HG03442 (cell line): ENCODE data around the gene NPVF.

Source experiments
- ATAC-seq: cut with Tn5 transposase; IDR thresholded peaks from one replicate; pipeline ENCODE4 v1.9.1; 2021; ENCODE audit warnings: mild to moderate bottlenecking, moderate library complexity; ENCODE audit not compliant: unreplicated experiment

The NPVF gene

DNA sequence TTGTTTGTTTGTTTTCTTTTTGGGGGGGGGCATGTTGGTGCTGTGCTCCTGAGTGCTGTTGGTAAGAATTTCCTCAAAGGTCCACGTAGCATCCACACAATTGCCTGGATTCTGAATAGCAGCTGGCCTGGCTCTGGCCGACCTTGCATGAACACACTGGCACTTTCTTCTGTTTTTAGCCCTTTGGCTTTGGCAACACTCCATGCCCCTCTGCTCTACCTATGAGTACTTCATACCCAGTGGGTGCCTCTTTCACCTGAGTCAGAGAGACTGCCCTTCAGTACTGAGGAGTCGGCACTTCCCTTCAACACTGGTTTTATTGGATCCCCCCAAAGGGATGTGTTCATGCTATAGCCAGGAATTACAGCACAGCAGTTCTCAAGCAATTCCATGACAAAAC is 7.2 kb upstream of the NPVF start:
- no peak for ATAC-seq

DNA sequence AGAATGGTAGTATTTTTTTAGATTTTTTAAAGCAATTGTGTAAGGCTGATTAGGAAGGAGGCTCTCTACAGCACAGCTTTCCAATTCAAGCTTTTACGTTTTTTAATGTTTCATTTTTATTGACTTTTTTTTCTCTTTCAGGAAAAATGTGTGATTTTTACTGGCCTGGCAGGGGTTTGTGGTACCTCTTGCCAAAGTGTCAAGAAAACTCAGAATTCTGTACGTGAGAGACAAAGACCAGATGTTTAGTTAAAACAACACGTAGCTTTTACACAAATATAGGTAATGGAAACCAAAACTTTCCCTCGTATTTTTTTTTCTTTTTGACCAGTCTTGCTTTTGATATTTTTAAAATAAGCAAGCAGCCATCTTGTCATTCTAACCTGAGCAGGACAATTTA is 6.0 kb upstream of the NPVF start:
- ATAC-seq, result no peak

DNA sequence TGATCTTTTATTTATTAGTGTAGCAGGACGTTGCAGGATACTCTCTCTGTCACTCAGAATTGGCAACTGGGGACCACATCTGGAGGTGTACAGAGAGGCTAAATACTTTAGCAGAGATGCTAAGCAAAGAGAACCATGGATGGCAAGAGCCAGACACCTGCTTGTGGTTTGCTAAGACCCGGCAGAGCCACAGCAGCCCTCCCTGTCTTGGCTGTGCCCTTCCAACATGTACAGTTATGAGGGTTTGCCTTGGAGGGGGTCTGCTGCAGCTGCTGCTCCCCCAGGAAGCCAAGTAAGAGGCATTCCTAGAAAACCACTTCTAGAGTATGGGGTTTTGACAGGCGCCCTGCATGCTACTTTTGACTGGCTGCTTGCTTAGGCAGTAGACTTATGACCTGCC is 5.1 kb downstream of the NPVF start:
- no peak for ATAC-seq

DNA sequence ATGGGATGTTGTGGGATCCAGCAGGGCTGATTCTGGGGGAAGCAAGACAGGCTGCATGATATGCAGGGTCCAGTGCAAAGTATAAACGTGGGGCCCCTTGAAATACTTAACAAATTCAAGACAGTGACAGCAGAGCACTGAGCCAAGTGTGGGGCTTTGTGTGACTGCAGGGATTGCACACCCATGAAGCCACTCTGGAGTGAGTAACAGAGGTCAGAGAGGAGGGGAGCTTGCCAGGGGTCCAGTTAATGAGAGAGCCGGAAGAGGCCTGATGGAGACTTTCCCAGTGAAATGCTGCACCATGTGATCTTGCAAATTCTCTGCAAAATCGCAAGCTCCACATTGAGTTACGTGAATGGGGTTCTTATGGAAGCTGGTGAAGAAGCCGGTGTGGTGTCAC is 5.6 kb downstream of the NPVF start:
- no peak for ATAC-seq

- no peak for ATAC-seq
These were observed 7.3 kb downstream of the NPVF start for GRCh38 chr7:25221009-25221408.

DNA sequence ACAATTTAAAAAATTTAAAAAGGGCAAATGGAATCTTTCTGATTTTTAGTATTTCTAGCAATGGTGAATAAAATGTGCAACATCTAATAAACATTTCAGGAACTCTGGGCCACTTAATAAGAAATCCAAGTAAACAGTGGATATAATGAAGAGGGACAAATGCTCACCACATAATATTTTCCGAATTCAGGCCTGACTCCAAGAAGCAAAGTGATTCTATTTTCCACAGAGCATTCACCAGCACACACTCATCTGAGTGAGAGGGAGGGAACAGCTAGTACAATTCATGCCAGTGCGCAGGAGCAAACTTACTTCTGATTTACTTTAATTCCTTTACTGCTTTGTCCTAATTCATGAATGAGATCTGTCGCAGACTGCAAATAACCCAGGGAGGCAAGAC is 10.1 kb downstream of the NPVF start:
- no peak for ATAC-seq

DNA sequence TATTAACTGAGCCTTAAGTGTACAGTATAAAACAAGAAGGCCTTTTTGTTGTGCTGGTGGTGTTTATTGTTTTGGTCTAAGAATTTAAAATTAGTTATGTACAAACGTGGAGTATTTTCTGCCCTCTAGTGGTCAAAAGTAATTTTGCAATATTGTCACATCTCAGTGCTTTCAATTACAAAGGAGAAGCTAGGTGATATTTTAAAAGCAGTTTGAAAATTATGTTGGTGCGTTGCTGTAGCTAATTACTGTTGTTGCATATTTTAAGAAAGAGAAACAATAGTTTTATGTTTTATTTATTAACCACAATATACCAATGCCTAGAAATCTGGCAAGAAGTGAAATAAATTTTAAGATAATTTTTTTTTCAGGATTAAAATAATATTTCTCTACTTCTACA is 11.4 kb downstream of the NPVF start:
- no peak for ATAC-seq

DNA sequence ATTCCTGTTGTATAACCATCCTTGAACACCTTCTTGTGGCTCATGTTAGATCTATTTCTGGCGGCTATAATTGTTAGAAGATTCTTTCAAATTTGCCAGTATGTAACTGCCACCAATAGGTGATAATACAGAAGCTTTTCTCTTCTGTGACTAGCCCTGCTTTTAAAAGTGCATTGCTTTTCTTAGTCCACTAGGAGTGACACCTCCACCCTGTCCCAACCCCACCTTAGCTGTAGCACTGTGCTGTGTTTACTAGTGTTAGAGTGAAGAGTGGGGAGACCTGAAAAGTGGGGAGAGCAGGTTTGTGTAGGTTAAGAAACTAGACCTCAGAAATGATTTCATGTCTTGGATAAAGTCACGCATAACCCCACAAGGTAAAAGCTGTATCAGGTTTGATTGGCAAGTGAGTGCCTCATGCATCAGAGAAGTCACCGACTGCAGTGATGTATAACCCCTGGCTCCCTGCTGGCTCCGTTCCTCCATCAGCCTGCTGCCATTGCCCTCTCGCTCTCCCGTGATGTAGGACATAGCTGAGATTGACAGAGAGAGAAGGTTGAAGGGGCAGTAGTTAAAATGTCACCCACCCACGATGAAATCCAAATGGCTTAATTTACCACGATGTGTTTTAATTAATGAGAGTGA is 12.5 kb downstream of the NPVF start:
- ATAC-seq, result no peak

GRCh38 chr7:25208525-25209221 is 19.6 kb downstream of the NPVF start:
- no peak for ATAC-seq

DNA sequence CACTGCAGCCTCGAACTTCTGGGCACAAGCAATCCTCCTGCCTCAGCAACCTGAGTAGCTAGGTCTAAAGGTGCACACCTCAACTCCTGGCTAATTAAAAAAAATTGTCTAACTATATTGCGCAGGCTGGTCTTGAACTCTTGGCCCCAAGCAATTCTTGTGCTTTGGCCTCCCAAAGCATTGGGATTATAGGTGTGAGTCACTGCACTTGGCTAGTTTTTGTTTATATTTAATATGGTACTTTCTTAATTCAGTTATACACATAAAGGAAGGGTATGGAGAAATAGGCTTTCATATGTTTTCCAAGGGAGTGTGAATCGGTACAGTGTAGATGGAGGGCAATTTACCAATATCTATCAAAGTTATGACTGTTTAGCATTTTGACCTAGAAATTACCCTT is 20.4 kb downstream of the NPVF start:
- no peak for ATAC-seq

GRCh38 chr7:25206765-25207164 is 21.5 kb downstream of the NPVF start:
- ATAC-seq, result no peak

GRCh38 chr7:25196132-25196896 is 32.0 kb downstream of the NPVF start:
- no peak for ATAC-seq

- ATAC-seq, result no peak
These were observed 34.2 kb downstream of the NPVF start for GRCh38 chr7:25194036-25194435.

DNA sequence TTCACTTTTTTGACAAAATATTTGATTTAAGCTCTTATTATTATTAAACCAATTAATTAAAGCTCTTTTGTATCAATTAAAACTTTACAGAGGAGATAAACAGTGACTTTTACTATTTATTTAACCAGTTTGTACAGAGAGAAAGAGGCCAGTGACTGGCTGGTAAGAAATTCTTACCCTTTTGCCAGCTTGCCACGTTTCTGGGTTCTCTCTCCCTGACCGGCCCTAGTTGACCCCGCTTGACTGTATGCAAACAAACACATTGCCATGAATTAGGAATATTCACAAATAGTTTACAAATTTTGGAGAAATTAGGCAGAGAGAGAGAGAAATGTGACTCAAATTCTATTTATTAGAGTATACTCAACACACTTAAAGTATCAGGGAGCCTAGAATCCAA is 36.2 kb downstream of the NPVF start:
- ATAC-seq, result no peak

DNA sequence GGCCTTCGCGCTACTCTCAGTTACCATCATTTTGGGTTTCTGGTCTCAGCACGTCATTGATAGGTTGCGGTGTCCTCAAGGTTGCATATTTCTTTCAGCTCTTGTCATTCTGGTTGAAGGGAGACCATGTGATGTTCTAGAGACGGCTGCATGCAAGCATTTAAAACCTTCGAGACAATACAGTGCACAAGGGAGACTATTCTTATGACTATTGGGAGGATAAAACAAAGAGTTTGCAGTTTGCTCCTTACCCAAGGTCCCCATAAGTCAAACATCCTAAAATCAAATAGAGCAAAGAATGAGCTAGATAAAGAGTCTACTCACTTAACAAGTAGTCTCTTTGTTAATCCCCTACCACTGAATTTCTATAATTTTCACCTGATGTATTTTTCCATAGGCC is 39.1 kb downstream of the NPVF start:
- no peak for ATAC-seq

- no peak for ATAC-seq
These were observed 40.4 kb downstream of the NPVF start for GRCh38 chr7:25187932-25188331.

DNA sequence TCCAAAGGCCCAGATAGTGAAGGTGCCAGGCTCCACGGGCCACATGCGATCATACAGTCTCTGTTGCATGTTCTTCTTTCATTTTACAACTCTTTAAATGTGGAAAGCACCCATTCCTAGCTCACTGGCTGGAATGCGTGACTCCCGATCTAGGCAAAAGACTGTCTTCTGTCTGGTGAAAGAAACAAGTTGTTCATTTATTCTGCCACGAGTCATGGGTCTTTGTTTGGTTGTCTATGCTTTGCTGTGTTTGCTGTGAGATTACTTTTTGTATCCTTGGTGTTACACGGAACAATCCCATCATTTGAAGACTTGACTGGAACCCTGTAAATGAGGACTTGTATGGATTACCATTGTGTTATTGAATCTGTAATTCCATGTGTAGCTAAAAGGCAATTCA is 41.9 kb downstream of the NPVF start:
- no peak for ATAC-seq

DNA sequence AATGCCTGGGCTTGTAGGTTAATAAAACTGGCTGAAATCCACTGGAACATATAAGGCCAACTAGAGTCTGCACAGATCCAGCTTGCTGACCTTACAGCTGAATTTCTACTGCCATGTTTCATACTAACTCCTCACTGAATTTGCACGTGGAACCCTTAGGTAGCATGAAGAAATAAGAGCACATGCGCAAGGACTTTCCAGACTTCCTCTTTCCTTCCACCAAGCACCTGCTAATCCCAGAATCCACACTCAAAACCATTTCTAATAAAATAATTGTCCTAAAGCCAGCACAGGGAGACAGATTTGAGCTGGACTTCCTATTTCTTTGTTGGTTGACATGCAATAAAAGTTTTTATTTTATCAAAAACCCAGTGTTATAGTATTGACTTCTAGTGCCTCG is 46.8 kb downstream of the NPVF start:
- ATAC-seq, result no peak

GRCh38 chr7:25180946-25181345 is 47.3 kb downstream of the NPVF start:
- no peak for ATAC-seq

- peak; percentile 25 for ATAC-seq
These were observed 47.7 kb downstream of the NPVF start for GRCh38 chr7:25180592-25180923.

DNA sequence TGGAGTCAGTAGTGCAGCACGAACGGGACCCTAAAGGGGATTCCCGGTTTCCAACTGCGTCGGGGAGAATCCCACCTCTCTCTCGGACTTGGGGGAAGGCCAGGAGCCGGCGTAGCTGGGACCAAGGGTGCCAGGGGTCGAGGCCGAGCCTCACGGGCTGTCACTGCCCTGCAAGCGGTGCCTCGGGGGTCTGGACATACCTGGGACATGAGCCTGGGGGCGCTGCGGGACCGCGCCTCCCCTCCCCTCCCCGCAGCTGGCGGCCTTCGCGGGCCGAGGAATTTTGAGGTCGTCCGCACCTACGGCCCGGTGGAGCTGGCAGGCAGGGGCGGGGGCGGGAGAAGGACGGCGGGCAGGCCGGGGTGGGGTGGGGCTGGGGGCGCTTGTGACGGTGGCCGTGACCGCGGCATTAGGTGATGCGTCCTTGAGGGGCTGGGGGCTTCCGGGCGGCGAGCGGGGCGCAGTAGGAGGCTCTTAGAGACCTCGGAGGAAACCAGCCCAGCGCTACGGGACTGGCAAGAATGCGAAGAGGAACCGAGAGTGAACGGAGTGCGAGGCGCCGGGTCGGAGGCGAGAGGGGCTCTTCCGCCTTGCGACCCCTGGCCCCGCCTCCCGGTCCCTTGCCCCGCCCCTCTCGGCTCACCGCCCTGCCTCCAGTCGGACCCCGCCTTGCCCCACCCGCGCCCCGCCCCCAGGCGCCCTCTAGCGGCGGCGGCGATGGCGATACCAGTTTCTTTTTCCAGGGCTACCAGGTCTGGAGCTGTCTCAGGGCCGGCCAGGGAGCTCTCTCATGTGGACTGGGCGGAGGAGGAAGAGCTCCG is 48.3 kb downstream of the NPVF start:
- peak; percentile 94 for ATAC-seq
